NCI-H187 treated with DMSO at 0.1 percent for 48 hours (cell line): ENCODE results near the gene CKAP5.

Source experiments
- DNase-seq: peaks from one replicate; lab custom pipeline; 2025; lab: John Stamatoyannopoulos, UW

Gene CKAP5

GRCh38 chr11:46766656-46767055 is 79.4 kb downstream of the CKAP5 start:
- DNase-seq, result no peak

- no peak for DNase-seq
Measured at GRCh38 chr11:46762248-46762647, 83.8 kb downstream of the CKAP5 start.

GRCh38 chr11:46761807-46762206 is 84.3 kb downstream of the CKAP5 start:
- DNase-seq, result no peak

- no peak for DNase-seq
Measured at GRCh38 chr11:46760429-46761128, 85.5 kb downstream of the CKAP5 start.

GRCh38 chr11:46759196-46759595 is 86.9 kb downstream of the CKAP5 start:
- DNase-seq, result no peak

- DNase-seq, result no peak
Measured at GRCh38 chr11:46755962-46756361, 90.1 kb downstream of the CKAP5 start.

- no peak for DNase-seq
Measured at GRCh38 chr11:46747150-46747549, 98.9 kb downstream of the CKAP5 start.

GRCh38 chr11:46745995-46746394 is 100.1 kb downstream of the CKAP5 start:
- no peak for DNase-seq

- DNase-seq, result no peak
Measured at GRCh38 chr11:46745328-46745727, 100.8 kb downstream of the CKAP5 start.

- DNase-seq, result no peak
Measured at GRCh38 chr11:46743693-46744339, 102.3 kb downstream of the CKAP5 start.

GRCh38 chr11:46743043-46743442 is 103.0 kb downstream of the CKAP5 start:
- DNase-seq, result no peak

- no peak for DNase-seq
Measured at GRCh38 chr11:46741600-46742484, 104.2 kb downstream of the CKAP5 start.

GRCh38 chr11:46738887-46739286 is 107.2 kb downstream of the CKAP5 start:
- no peak for DNase-seq

- no peak for DNase-seq
Measured at GRCh38 chr11:46737699-46738098, 108.4 kb downstream of the CKAP5 start.

GRCh38 chr11:46736615-46737014 is 109.5 kb downstream of the CKAP5 start:
- no peak for DNase-seq

- no peak for DNase-seq
Measured at GRCh38 chr11:46736146-46736545, 109.9 kb downstream of the CKAP5 start.

GRCh38 chr11:46733234-46733633 is 112.8 kb downstream of the CKAP5 start:
- no peak for DNase-seq

GRCh38 chr11:46731545-46731944 is 114.5 kb downstream of the CKAP5 start:
- no peak for DNase-seq

- no peak for DNase-seq
Measured at GRCh38 chr11:46729110-46730027, 116.7 kb downstream of the CKAP5 start.

- DNase-seq, result no peak
Measured at GRCh38 chr11:46728659-46729040, 117.4 kb downstream of the CKAP5 start.

GRCh38 chr11:46727952-46728658 is 118.0 kb downstream of the CKAP5 start:
- DNase-seq, result no peak
